Measurements from ENCODE around the gene TMEM135.

TMEM135 gene

GRCh38 chr11:87173185-87174039, 135.7 kb downstream of the TMEM135 start:
- TF ChIP-seq CTCF (IDR thresholded peaks at IDR 0.05; ENCODE audit: extremely low read depth, missing control alignments) = no peak
- DNase-seq (ENCODE audit: low spot score) = no peak

- no peak for TF ChIP-seq CTCF (IDR thresholded peaks at IDR 0.05; ENCODE audit: extremely low read depth, missing control alignments)
These were observed 137.1 kb downstream of the TMEM135 start for GRCh38 chr11:87174870-87175269.

DNA sequence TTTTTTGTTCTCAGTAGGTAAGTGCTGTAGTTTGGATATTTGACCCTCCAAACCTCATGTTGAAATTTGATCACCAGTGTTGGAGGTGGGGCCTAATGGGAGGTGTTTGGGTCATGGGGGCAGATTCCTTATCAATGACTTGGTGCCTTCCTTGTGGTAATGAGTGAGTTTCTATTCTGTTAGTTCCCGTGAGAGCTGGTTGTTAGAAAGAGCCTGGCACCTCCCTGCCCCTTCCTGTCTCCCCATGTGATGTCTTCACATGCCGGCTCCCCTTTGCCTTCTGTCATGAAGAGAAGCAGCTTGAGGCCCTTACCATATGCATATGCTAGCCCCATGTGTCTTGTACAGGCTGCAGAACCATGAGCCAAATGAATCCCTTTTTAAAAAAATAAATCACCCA, 138.3 kb downstream of the TMEM135 start:
- TF ChIP-seq CTCF (IDR thresholded peaks at IDR 0.05; ENCODE audit: extremely low read depth, missing control alignments) = no peak
- DNase-seq (ENCODE audit: low spot score) = no peak

More at GRCh38 chr11:87174870-87175269, 137.1 kb downstream of the TMEM135 start:
- no peak for DNase-seq (ENCODE audit: low spot score)

DNA sequence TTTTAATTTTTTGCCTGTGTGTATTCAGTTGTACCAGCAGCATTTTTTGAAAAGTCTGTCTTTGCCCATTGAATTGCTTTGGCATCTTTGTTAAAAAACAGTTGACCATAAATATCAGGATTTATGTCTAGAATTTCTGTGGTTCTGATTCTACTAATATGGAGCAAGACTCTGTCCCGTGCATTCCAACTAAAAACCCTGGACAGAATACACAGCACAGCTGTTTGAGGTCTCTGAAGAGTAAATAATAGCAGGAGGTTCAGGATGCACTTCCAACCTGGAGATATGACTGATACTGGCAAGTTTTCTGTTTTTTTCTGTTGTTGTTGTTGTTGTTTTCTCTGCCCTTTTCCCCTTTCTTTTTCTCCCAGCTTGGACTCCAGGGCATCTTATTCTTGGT, 141.9 kb downstream of the TMEM135 start:
- TF ChIP-seq CTCF (IDR thresholded peaks at IDR 0.05; ENCODE audit: extremely low read depth, missing control alignments) = no peak
- no peak for DNase-seq (ENCODE audit: low spot score)

DNA sequence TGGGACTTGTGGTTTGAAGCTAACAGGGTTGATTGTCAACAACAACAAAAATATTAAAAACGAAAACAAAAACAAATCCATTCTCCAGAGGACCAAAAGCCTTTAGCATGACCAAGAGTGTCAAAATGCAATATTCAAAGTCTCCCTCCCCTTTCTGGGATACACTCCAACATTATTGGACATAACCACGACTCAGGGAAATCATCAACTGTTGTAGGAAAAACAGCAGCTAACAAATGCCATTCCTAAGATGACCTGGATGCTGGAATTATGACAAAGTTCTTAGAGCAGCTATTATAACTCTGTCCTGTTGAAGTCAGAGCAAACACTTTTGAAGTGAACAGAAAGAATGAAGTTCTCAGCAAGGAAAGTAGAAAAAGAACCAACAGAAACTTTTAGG, 143.0 kb downstream of the TMEM135 start:
- TF ChIP-seq CTCF (IDR thresholded peaks at IDR 0.05; ENCODE audit: extremely low read depth, missing control alignments) = no peak
- no peak for DNase-seq (ENCODE audit: low spot score)

DNA sequence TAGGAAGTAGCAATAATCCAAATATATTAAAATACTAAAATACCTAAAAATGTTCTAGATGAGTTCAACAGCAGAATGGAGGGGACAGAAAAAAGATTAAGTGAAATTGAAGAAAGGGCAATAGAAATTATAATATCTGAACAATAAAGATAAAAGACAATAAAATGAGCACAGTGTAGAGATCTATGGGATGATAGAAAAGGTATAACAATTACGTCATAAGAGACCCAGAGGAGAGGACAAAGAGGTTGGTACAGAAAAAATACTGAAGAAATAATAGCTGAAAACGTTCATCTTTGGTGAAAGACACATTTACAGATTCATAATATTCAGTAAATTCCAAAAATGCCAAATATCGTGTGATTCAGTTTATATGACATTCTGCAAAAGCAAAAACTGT, 143.4 kb downstream of the TMEM135 start:
- no peak for TF ChIP-seq CTCF (IDR thresholded peaks at IDR 0.05; ENCODE audit: extremely low read depth, missing control alignments)
- DNase-seq (ENCODE audit: low spot score) = no peak

DNA sequence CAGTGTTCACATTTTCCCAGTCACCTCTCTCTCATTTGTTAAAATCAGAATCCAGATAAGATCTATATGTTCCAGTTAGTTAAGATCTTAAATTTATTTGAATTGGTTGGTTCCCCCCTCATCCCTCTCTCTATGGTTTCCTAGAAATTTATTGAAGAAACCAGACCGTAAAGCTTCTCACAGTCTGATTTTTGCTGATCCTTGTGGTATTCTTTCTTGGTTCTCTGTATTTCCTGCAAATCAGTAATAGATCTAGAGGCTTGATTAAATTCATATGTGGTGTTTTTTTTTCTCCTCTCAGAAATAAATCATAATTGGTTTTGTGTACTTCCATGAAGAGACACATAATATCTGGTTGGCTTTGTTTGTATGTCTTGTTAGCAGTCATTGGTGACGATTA, 147.5 kb downstream of the TMEM135 start:
- no peak for TF ChIP-seq CTCF (IDR thresholded peaks at IDR 0.05; ENCODE audit: extremely low read depth, missing control alignments)
- DNase-seq (ENCODE audit: low spot score) = no peak
